HS-5 (cell line): Measurements from ENCODE around the gene ENOX2.
"Not testable (repeated sequence)": the region's sequence is repeated elsewhere in the genome, so short reads cannot be mapped to it uniquely, and the experiment has no call there.

Source experiments
- DNase-seq: peaks from one replicate; pipeline ENCODE4 v3.0.0-alpha.2; 2012; ENCODE audit warnings: low read depth

Gene ENOX2

GRCh38 chrX:130746709-130747342, 156.2 kb downstream of the ENOX2 start:
- no peak for DNase-seq

- DNase-seq: no peak
Measured at GRCh38 chrX:130746077-130746476, 156.9 kb downstream of the ENOX2 start.

- DNase-seq: no peak
Measured at GRCh38 chrX:130741584-130741983, 161.4 kb downstream of the ENOX2 start.

GRCh38 chrX:130741151-130741550, 161.9 kb downstream of the ENOX2 start:
- no peak for DNase-seq

GRCh38 chrX:130738638-130739195, 164.3 kb downstream of the ENOX2 start:
- DNase-seq: no peak

- DNase-seq: no peak
Measured at GRCh38 chrX:130734713-130735112, 168.3 kb downstream of the ENOX2 start.

- DNase-seq: no peak
Measured at GRCh38 chrX:130728208-130728607, 174.8 kb downstream of the ENOX2 start.

- peak; percentile 20 for DNase-seq
Measured at GRCh38 chrX:130726661-130727060, 176.3 kb downstream of the ENOX2 start.

GRCh38 chrX:130725519-130725918, 177.5 kb downstream of the ENOX2 start:
- DNase-seq: no peak

GRCh38 chrX:130719413-130719812, 183.6 kb downstream of the ENOX2 start:
- no peak for DNase-seq

GRCh38 chrX:130718137-130718536, 184.9 kb downstream of the ENOX2 start:
- DNase-seq: no peak

GRCh38 chrX:130716781-130717413, 186.1 kb downstream of the ENOX2 start:
- DNase-seq: no peak

GRCh38 chrX:130716346-130716745, 186.7 kb downstream of the ENOX2 start:
- no peak for DNase-seq

GRCh38 chrX:130715299-130715698, 187.7 kb downstream of the ENOX2 start:
- no peak for DNase-seq

- DNase-seq: no peak
Measured at GRCh38 chrX:130714665-130715064, 188.3 kb downstream of the ENOX2 start.

- no peak for DNase-seq
Measured at GRCh38 chrX:130714135-130714534, 188.9 kb downstream of the ENOX2 start.

- not testable (repeated sequence) for DNase-seq
Measured at GRCh38 chrX:130709178-130709577, 193.8 kb downstream of the ENOX2 start.

GRCh38 chrX:130705591-130705990, 197.4 kb downstream of the ENOX2 start:
- no peak for DNase-seq

- no peak for DNase-seq
Measured at GRCh38 chrX:130704053-130705038, 198.7 kb downstream of the ENOX2 start.

GRCh38 chrX:130702867-130703707, 199.9 kb downstream of the ENOX2 start:
- DNase-seq: no peak

GRCh38 chrX:130700629-130701028, 202.4 kb downstream of the ENOX2 start:
- no peak for DNase-seq
